Hematopoietic multipotent progenitor cell treated with erythropoietin and hydrocortisone succinate and interleukin-3 and kit ligand, for 4 days (in vitro differentiated cells): Measurements from ENCODE around the gene GIGYF2.
A peak's percentile ranks its signal among the peaks of the same experiment; 100 is the strongest.
"Not testable (repeated sequence)": the region's sequence is repeated elsewhere in the genome, so short reads cannot be mapped to it uniquely, and the experiment has no call there.

Experiments used
- DNase-seq: peaks from one replicate; pipeline ENCODE4 v3.0.0-alpha.2; 2015

GIGYF2 gene

DNA sequence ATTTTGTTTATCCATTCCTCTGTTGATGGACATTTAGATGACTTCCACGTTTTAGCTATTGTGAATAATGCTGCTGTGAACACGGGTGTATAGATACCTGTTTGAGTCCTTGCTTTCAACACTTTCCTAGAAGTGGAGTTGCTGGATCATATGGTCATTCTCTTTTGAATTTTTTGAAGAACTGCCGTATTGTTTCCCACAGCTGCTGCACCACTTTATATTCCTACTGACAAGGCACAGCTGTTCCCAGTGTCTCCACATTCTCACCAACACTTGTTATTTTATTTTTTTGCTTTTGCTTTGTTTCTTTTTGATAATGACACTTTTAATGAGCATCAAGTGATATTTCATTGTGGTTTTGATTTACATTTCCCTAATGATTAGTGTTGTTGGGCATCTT is 120.6 kb downstream of the GIGYF2 start:
- DNase-seq = no peak

GRCh38 chr2:232829988-232830387 is 132.9 kb downstream of the GIGYF2 start:
- no peak for DNase-seq

DNA sequence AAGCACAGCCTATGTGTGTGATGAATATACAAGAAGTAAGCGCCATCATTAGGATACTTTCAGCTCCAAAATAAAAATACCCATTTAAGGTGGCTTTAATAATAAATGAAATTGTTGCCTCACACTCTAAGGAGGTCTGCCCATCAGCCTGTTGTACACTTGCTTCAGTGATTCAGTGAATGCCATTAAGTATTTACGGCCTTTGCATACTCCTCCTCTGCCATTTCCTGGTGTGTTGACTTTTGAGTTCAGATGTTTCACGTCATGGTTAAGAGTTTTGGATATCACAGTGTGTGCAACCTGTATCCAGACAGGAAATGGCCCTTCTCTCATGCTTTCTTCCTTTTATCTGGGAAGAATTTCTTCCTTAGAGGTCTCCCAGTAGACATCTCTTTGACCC is 134.4 kb downstream of the GIGYF2 start:
- DNase-seq = no peak

DNA sequence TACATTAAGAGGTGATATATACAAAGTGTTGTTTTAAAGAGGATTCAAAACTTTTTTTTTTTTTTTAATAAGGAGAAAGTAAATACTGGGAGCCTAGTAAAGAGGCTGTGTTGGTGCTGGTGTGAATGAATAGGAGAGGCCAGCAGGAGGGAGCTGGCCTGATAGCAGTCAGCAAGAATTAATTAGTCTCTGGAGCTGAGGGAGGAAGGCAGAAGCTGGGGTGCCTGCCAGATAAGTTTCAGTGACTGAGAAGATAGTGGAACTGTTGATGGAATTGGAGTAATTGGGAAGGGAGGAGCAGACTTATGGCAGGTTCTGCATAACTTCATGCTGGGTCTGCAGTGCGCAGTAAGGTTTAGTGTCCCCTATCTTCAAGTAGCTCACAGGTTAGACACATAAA is 136.7 kb downstream of the GIGYF2 start:
- DNase-seq = no peak

GRCh38 chr2:232835687-232836208 is 138.6 kb downstream of the GIGYF2 start:
- no peak for DNase-seq

- no peak for DNase-seq
Observed at GRCh38 chr2:232836934-232837333, 139.8 kb downstream of the GIGYF2 start.

DNA sequence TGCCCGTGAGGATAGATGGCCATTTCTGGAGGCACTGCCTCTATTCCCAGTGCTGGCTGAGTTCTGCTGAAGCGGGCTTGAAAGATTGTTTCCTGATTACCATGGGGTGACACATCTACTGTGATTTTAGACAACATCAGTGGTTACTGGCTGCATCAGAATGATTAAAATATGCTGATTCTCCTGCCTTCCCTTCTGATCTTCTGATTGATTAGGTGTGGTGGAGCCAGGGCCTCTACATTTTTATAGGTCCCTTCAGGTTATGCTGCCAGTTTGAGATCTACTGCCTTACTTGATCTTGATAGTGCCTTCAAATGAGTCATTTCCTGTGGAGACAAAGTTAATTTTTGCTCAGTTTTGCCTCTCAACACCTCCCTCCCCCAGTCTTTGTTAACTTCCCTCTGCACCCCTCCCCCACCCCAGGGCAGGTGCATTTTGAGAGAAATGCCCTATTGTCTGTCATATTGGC is 141.3 kb downstream of the GIGYF2 start:
- DNase-seq = peak; percentile 81

DNA sequence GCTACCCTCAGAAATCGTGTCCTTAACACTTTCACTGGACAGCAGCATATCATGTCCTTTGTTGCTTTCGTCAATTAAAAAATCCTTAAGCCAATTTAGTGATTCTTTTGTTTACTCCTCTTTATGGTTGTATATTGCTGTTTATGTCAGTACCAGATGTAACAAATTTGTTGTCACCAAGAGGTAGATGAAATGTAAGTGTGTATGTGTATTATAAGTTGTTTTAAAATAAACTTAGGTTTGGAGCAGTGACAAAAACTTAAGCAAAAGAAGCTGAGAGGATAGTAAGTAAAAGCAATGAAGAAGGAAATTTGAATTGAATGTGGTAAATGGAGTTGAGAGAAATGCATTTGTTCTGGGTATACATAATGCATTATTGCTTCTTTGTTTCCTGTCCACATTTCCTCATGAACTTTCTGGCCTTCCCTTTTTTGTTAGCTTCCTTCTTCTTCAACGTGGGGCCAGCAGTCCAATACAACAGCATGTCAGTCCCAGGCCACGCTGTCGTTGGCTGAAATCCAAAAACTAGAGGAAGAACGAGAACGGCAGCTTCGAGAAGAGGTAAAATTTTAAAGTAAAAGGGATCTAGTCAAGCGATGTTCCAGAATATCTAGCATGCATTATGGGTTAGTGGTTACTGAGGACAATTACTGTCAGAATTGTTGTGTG is 142.4 kb downstream of the GIGYF2 start:
- peak; percentile 85 for DNase-seq

GRCh38 chr2:232842689-232843088 is 145.6 kb downstream of the GIGYF2 start:
- no peak for DNase-seq

- DNase-seq = peak; percentile 37
Observed at GRCh38 chr2:232843834-232844233, 146.7 kb downstream of the GIGYF2 start.

DNA sequence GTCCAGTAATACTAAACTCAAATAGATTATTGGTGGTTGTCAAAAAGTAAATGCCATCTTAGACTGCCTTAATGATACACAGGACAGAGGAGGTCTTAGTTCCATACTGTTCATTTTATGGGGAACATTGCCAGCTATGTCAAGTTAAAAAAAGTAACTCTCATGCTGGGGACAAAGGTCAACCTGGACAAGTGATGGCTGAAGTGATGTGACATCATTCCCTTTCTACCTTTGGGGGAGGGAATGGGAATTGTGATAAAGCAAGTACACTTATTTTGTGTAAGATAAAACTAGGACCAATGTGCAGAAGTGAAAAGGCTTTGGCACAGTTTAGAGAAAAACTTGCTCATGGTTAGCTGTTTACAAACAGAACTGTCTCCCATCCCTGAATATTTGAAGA is 148.9 kb downstream of the GIGYF2 start:
- no peak for DNase-seq

GRCh38 chr2:232850039-232850438 is 152.9 kb downstream of the GIGYF2 start:
- DNase-seq = no peak

- DNase-seq = not testable (repeated sequence)
Observed at GRCh38 chr2:232852081-232852480, 154.9 kb downstream of the GIGYF2 start.

DNA sequence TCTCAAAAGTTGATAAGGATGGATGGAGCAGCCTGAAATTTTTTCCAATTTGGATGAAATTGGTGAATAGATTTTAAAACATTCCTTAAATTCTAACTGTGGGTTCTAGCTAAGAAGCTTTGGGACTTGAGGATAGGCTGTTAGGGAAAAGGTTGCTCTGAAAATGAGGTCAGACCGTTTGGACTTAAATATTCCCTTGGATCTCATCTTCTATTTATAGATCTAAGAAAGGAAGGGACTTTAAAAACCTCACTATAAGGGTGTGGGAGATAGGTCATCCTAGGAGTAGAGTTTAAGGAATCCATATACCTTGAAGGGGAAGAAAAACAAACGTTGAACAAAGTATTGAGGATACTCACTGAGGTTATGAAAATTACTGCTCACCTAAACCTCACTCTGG is 155.5 kb downstream of the GIGYF2 start:
- no peak for DNase-seq

GRCh38 chr2:232854082-232854481 is 157.0 kb downstream of the GIGYF2 start:
- peak; percentile 62 for DNase-seq

- no peak for DNase-seq
Observed at GRCh38 chr2:232857158-232857563, 160.0 kb downstream of the GIGYF2 start.

DNA sequence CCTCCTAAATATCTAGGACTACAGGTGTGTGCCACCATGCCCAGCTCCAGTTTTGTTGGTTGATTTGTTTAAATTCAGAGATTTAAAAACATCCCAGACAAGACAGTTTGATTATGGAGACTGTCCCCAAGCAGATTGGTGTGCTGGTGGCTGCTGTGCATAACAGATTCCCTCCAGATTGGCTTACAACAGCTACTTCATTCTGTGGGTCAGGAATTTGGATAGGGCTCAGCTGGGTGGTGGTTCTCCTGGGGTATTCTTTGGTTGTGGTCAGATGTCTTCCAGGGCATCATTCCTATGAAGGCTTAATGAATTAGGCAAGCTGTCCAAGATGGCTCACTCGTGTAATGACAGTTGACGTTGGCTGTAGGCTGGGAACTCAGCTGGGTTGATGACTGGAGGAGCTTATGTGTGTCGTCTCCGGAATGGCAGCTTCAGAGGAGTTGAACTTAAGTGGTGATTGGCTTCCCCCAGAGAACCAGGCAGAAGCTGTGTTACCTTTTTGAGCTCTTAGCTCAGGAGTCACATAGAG is 162.3 kb downstream of the GIGYF2 start:
- DNase-seq = no peak

- no peak for DNase-seq
Observed at GRCh38 chr2:232860593-232861241, 163.6 kb downstream of the GIGYF2 start.

DNA sequence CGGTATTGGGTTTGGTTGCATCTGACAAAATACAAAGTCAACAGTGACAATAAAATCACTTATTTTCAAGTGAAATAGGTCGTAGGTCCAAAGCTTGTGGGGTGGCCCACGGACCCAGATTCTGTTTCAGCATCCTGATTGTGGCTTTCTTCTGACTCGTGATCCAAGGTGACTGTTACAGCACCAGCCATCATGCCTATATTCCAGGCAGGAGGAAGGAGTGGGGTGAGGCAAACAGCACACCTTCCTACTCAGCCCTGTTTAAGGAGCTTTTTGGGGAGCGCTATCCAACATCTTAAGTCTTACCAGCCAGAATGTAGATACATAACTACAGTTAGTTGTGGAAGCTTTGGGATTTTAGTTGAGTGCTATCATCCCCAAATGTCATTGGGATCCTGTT is 164.2 kb downstream of the GIGYF2 start:
- no peak for DNase-seq

DNA sequence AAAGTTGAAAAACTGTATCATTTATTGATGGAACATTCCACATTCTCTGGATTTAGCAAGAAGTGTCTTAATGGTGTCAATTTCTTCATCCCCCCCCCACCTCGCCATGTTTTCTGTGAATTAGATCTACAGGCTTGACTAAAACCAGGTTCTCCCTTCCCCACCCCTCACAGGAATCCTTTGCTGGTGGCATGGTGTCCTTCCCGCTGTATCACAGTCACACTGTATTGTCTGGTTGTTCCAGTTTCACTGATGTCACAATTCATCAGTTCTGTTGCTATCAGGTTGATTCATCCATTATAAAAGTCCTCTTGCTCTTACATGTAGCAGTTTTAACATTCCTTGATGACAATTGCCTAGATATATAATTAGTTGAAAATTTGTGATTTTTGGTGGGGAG is 166.9 kb downstream of the GIGYF2 start:
- DNase-seq = no peak

GRCh38 chr2:232865165-232865564 is 168.0 kb downstream of the GIGYF2 start:
- no peak for DNase-seq

DNA sequence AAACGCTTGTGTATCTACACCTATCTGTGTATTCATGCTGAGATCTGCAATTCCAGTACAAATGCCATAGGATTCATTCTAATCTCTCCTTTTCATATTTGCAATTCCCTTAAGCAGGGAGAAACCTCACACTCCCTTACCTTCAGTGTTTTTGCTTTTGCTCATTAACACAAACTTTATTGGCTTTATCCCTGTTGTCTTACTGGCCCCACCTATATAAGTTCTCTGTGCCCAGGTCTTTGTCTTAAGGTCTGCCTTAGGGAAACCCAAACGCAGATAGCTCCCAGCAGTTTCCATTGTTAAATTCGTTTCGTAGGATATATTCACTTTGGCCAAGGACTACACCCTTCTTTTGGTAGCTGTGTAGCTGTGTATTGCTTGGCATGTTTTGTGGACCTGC is 169.0 kb downstream of the GIGYF2 start:
- DNase-seq = no peak

DNA sequence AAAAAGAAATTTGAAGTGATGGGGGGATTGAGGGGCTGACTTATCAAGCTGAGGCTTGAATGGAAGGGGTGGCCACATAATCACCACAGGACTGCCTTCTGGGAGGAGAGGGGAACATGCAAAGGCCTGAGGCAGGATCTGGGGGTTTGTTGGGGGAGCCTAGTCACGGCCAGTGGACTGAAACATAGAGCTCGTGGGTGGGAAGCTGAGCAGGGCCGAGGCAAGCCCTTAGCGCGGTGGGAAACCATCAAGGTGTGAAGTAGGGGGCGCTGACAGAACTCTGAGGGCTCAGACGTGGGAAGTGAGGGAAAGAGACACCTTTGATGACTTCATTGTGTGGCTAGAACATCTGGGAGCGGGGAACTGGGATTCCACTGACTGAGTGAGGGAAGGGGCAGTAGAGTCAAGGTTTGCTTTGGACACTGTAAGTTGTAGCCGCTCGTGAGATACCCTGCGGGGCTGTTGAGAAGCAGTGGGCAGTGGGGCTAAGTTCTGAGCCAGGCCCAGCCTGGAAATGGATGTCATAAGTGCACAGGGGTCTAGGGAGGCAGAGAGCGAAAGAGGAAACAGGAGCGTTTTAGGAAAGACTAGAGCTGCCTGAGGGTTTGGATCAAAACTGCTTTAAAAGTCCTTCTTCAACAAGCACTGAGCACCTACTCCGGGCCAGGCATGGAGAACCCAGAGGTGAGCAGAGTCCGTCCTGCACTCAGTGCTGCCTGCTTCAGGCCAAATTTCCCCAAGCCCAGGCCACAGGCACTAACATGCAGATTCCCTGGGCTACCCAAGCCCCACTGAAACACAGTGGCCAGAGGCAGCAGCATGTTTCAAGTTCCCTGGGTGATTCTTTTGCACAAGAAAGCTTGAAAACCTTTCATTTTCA is 172.2 kb downstream of the GIGYF2 start:
- DNase-seq = no peak
